HepG2 (cell line): ENCODE results near the gene PXMP4.

Source experiments
- EHMT2 ChIP-seq: fragments of 200-600 bp; sonication (generic); IDR thresholded peaks from 2 replicates; pipeline ENCODE4 v1.7.0; 2017; ENCODE audit warnings: antibody characterized with exemption, low read depth, low read length, borderline replicate concordance
- MIXL1 ChIP-seq: IDR thresholded peaks from 2 replicates; pipeline ENCODE4 v1.6.1; 2016
- POLR2A ChIP-seq, 2 experiments: IDR thresholded peaks; 2 replicates each; pipeline ENCODE4 v1.6.1; 2011; ENCODE audit warnings: low read depth in 2 of 2, low read length in 2 of 2, mild to moderate bottlenecking in 1 of 2, moderate library complexity in 1 of 2; ENCODE audit not compliant: insufficient read depth in 1 of 2
- ZNF263 ChIP-seq: sonication (generic); formaldehyde crosslinking; IDR thresholded peaks from 2 replicates; pipeline ENCODE4 v1.4.0; 2020; ENCODE audit warnings: missing genetic modification reagents
- ZNF496 ChIP-seq: sonication (generic); formaldehyde crosslinking; IDR thresholded peaks from 2 replicates; pipeline ENCODE4 v1.8.1; 2023; ENCODE audit warnings: mild to moderate bottlenecking, moderate library complexity, missing genetic modification reagents; ENCODE audit not compliant: insufficient replicate concordance
- ZNF563 ChIP-seq: sonication (generic); formaldehyde crosslinking; IDR thresholded peaks from 2 replicates; pipeline ENCODE4 v1.8.0; 2022; ENCODE audit warnings: mild to moderate bottlenecking, moderate library complexity, missing genetic modification reagents
- TF ChIP-seq, protein P1 (sequence below): sonication (generic); formaldehyde crosslinking; IDR thresholded peaks from 2 replicates; pipeline ENCODE4 v1.5.0; 2020; ENCODE audit warnings: missing genetic modification reagents
- TF ChIP-seq, protein P2 (sequence below): sonication (generic); formaldehyde crosslinking; IDR thresholded peaks from 2 replicates; pipeline ENCODE4 v1.4.0; 2020; ENCODE audit warnings: missing genetic modification reagents
- TF ChIP-seq, protein P3 (sequence below): sonication (generic); formaldehyde crosslinking; IDR thresholded peaks from 2 replicates; pipeline ENCODE4 v1.5.0; 2020; ENCODE audit warnings: mild to moderate bottlenecking, missing genetic modification reagents, moderate library complexity

DNA sequence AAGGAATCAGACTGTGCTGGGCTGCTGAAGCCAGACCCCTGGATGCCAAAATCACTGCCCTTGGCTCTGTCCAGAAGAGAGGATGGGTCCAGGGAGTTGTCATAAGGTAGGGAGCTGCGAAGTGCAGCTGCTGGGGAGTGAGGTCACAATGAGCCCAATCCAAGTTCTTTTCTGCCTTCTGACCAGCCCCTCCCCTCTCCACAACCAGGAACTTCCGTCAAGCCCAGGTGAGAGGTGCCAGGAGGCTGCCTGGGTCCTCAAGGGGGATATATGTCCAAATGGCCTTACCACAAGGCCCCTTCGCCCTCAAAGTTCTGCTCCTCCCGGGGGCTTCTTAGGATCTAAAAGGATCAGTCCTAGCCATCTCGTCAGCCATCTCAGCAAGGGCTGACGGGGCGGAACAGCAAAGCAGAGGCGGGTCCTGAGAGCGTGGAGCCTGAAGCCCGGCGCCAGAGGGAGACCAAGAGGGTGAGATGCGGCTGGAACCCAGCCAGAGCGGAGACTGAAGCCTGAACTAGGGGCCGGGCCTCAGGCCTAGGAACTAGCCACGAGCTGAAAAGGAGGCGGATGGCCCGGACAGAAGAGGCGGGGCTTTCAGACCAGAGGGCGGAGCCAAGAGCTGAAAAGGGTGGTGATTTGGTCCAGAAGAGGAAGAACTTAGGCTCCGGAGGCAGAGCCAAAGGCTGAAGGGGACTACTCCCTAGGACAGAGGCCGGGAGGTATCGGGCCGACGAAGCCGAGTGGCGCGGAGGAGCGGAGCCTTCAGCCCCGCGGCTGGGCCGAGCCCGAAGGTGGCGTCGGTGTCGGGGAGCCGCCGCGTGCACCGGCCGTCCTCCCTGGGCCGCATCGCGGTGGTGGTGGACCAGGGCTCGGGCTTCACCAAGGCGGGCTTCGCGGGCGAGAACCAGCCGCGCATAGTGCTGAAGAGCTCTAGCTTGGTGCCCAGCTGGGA, 53.5 kb downstream of the PXMP4 start, which contains the start of gene ACTL10:
- TF ChIP-seq POLR2A (IDR thresholded peaks at IDR 0.05; ENCODE audit: insufficient read depth in 1 of 2, low read depth in 2 of 2, low read length in 2 of 2) (no peak), MIXL1 (CRISPR knock-in tag) (no peak), ZNF563 (CRISPR knock-in tag) (no peak), ZNF496 (no peak), EHMT2 (no peak), ZNF263 (no peak)
- TF ChIP-seq, protein P1, sequence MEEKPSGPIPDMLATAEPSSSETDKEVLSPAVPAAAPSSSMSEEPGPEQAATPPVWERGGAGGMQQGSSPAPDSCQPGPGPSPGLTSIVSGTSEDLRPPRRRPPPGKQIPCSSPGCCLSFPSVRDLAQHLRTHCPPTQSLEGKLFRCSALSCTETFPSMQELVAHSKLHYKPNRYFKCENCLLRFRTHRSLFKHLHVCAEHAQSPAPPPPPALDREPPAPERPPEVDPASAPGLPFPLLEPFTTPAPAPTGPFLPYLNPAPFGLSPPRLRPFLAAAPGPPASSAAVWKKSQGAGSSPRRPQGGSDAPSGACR: no peak
- TF ChIP-seq, protein P2, sequence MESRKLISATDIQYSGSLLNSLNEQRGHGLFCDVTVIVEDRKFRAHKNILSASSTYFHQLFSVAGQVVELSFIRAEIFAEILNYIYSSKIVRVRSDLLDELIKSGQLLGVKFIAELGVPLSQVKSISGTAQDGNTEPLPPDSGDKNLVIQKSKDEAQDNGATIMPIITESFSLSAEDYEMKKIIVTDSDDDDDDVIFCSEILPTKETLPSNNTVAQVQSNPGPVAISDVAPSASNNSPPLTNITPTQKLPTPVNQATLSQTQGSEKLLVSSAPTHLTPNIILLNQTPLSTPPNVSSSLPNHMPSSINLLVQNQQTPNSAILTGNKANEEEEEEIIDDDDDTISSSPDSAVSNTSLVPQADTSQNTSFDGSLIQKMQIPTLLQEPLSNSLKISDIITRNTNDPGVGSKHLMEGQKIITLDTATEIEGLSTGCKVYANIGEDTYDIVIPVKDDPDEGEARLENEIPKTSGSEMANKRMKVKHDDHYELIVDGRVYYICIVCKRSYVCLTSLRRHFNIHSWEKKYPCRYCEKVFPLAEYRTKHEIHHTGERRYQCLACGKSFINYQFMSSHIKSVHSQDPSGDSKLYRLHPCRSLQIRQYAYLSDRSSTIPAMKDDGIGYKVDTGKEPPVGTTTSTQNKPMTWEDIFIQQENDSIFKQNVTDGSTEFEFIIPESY (CRISPR knock-in tag): no peak
- TF ChIP-seq, protein P3, sequence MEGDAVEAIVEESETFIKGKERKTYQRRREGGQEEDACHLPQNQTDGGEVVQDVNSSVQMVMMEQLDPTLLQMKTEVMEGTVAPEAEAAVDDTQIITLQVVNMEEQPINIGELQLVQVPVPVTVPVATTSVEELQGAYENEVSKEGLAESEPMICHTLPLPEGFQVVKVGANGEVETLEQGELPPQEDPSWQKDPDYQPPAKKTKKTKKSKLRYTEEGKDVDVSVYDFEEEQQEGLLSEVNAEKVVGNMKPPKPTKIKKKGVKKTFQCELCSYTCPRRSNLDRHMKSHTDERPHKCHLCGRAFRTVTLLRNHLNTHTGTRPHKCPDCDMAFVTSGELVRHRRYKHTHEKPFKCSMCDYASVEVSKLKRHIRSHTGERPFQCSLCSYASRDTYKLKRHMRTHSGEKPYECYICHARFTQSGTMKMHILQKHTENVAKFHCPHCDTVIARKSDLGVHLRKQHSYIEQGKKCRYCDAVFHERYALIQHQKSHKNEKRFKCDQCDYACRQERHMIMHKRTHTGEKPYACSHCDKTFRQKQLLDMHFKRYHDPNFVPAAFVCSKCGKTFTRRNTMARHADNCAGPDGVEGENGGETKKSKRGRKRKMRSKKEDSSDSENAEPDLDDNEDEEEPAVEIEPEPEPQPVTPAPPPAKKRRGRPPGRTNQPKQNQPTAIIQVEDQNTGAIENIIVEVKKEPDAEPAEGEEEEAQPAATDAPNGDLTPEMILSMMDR (CRISPR knock-in tag): no peak
